ENCODE results near the gene PCDHA10.

PCDHA10 gene

GRCh38 chr5:140883927-140884697 lies 28.4 kb downstream of the PCDHA10 start:
- no peak for DNase-seq

- no peak for DNase-seq
Measured at GRCh38 chr5:140916325-140916724, 60.6 kb downstream of the PCDHA10 start.
